ENCODE results near the gene SCYL2. TPM values are rescaled to one million over a fixed set of nuclear protein-coding genes. Genes with fewer than 3 reads are reported as not detected.
"Not testable (repeated sequence)": the region's sequence is repeated elsewhere in the genome, so short reads cannot be mapped to it uniquely, and the experiment has no call there.

SCYL2 gene
- total and polyA plus RNA-seq, 2 of the 13 experiments (the other 11 are each of a cell fraction or from before 2014, with no cell fraction given): 11.4 to 28.8 TPM

GRCh38 chr12:100231873-100232272 lies 35.1 kb upstream of the SCYL2 start:
- H3K27ac ChIP-seq (ENCODE audit: extremely low read length, insufficient read depth, low read length); ATAC-seq; H3K36me3 ChIP-seq (replicated peaks in 1 of 2; ENCODE audit: control insufficient read depth in 1 of 2, insufficient read depth in 2 of 2, low read length in 2 of 2); H3K4me3 ChIP-seq (replicated peaks in 1 of 3; ENCODE audit: insufficient read depth in 1 of 3, low read depth in 2 of 3, low read length in 3 of 3); FAIRE-seq; H3K4me1 ChIP-seq (ENCODE audit: insufficient read depth, low read length); H3K27me3 ChIP-seq (ENCODE audit: control insufficient read depth in 1 of 2, insufficient read depth in 2 of 2, low read length in 2 of 2); H2AFZ ChIP-seq (ENCODE audit: low read length); BruUV-seq (replicated peaks); in situ Hi-C loops (cut with HindIII; ENCODE audit: extremely low pct_ligation_motif_present, low pct_unique_long_range_greater_than_20kb); H3K79me2 ChIP-seq (ENCODE audit: insufficient read depth, low read length); CTCF ChIA-PET (ENCODE audit: low intra/inter-chr PET ratio, low total read pairs); H3K4me2 ChIP-seq (ENCODE audit: low read depth, low read length); H3K9ac ChIP-seq (ENCODE audit: insufficient read depth, low read depth, low read length); DNase-seq (ENCODE audit: low spot score); H3K9me3 ChIP-seq (ENCODE audit: low read length); POLR2A ChIA-PET; H4K20me1 ChIP-seq (ENCODE audit: insufficient read depth, low read length): not testable (repeated sequence)
- intact Hi-C loops (cut with micrococcal nuclease; ENCODE audit: unreplicated experiment): loop anchor here (5.0 kb wide), 2 partner anchors 90 to 505 kb away; no protein-coding TSS in a partner anchor
- 92% methylated on average over 3 of the region's 3 CpGs for WGBS (ENCODE audit: low lambda C conversion rate)

DNA sequence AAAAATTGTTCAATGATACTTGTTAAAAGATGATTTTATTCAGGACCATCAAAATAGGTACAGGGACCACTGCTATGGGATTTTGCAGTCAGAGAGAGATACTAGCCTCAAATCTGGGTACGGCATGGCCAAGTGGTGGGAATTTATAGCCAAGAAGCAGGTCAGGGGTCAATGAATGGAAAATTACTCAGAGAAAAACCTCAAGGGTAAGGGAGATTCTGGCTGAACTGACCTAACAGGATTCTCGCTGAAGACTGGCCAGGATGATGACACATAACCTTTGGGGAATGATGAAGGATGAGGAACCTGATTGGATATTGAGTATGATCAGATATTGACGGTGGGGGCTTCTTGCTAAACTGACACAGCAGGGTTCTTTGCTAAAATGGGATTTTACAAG lies 32.8 kb upstream of the SCYL2 start:
- FAIRE-seq (no peak), ATAC-seq (no peak), DNase-seq (ENCODE audit: low spot score) (no peak)
- ChIA-PET CTCF (ENCODE audit: low intra/inter-chr PET ratio, low total read pairs) (interaction anchor here (0.8 kb wide), 1 partner anchor 320 kb away, joined by 3 read pairs; no protein-coding TSS in a partner anchor), POLR2A (no interaction called here)
- H2AFZ ChIP-seq (ENCODE audit: low read length): no peak overlapping the region
- in situ Hi-C loops (cut with HindIII; ENCODE audit: extremely low pct_ligation_motif_present, low pct_unique_long_range_greater_than_20kb) (no loop called here), intact Hi-C loops (cut with micrococcal nuclease; ENCODE audit: unreplicated experiment) (loop anchor here (2.0 to 5.0 kb wide), 4 partner anchors 47 to 503 kb away; no protein-coding TSS in a partner anchor)
- no peaks in the 10 kb centered on the region for H3K36me3 ChIP-seq (replicated peaks in 1 of 2; ENCODE audit: control insufficient read depth in 1 of 2, insufficient read depth in 2 of 2, low read length in 2 of 2)
- BruUV-seq (replicated peaks): no TSS peak
- H3K4me3 ChIP-seq (replicated peaks in 1 of 3; ENCODE audit: insufficient read depth in 1 of 3, low read depth in 2 of 3, low read length in 3 of 3): no peak overlapping the region
- no peak overlapping the region for H3K9ac ChIP-seq (ENCODE audit: insufficient read depth, low read depth, low read length)
- H3K4me2 ChIP-seq (ENCODE audit: low read depth, low read length): no peak overlapping the region
- peaks cover 4% of the 10 kb centered on the region for H3K4me1 ChIP-seq (ENCODE audit: insufficient read depth, low read length)
- H3K79me2 ChIP-seq (ENCODE audit: insufficient read depth, low read length): no peaks in the 10 kb centered on the region
- no peaks in the 10 kb centered on the region for H4K20me1 ChIP-seq (ENCODE audit: insufficient read depth, low read length)
- H3K27me3 ChIP-seq (ENCODE audit: control insufficient read depth in 1 of 2, insufficient read depth in 2 of 2, low read length in 2 of 2): no peaks in the 10 kb centered on the region
- no peak overlapping the region for H3K27ac ChIP-seq (ENCODE audit: extremely low read length, insufficient read depth, low read length)
- H3K9me3 ChIP-seq (ENCODE audit: low read length): no peaks in the 10 kb centered on the region
- WGBS (ENCODE audit: low lambda C conversion rate): 72% methylated on average over 3 of the region's 3 CpGs
- no peak for TF ChIP-seq NCOA5 (CRISPR knock-in tag; IDR thresholded peaks at IDR 0.05)
- no peak for TF ChIP-seq KDM3A (CRISPR knock-in tag; IDR thresholded peaks at IDR 0.05; ENCODE audit: low read depth)
- TF ChIP-seq ZBTB40 (IDR thresholded peaks at IDR 0.05): no peak
- no peak for TF ChIP-seq ZBTB40 (CRISPR knock-in tag; IDR thresholded peaks at IDR 0.05)
- TF ChIP-seq ZNF317 (CRISPR knock-in tag; IDR thresholded peaks at IDR 0.05): no peak
- no peak for TF ChIP-seq POLR2AphosphoS2 (IDR thresholded peaks at IDR 0.05; ENCODE audit: low read depth, low read length)
- no peak for TF ChIP-seq ZEB1 (IDR thresholded peaks at IDR 0.05; ENCODE audit: insufficient replicate concordance, low read depth)
- no peak for TF ChIP-seq ISX (CRISPR knock-in tag; conservative IDR thresholded peaks at IDR 0.05)
- TF ChIP-seq SMARCE1 (IDR thresholded peaks at IDR 0.05; ENCODE audit: borderline replicate concordance): no peak
- no peak for TF ChIP-seq ZNF274 (CRISPR knock-in tag; IDR thresholded peaks at IDR 0.05)
- TF ChIP-seq ZNF33B (CRISPR knock-in tag; IDR thresholded peaks at IDR 0.05): no peak
- no peak for TF ChIP-seq ZNF792 (CRISPR knock-in tag; IDR thresholded peaks at IDR 0.05)

All from HepG2 (cell line).